HG02798 (cell line): ENCODE measurements around the gene GCGR.

Experiments
- ATAC-seq: cut with Tn5 transposase; IDR thresholded peaks from one replicate; pipeline ENCODE4 v1.9.1; 2021; ENCODE audit warnings: mild to moderate bottlenecking; ENCODE audit not compliant: unreplicated experiment, poor library complexity

The GCGR gene

DNA sequence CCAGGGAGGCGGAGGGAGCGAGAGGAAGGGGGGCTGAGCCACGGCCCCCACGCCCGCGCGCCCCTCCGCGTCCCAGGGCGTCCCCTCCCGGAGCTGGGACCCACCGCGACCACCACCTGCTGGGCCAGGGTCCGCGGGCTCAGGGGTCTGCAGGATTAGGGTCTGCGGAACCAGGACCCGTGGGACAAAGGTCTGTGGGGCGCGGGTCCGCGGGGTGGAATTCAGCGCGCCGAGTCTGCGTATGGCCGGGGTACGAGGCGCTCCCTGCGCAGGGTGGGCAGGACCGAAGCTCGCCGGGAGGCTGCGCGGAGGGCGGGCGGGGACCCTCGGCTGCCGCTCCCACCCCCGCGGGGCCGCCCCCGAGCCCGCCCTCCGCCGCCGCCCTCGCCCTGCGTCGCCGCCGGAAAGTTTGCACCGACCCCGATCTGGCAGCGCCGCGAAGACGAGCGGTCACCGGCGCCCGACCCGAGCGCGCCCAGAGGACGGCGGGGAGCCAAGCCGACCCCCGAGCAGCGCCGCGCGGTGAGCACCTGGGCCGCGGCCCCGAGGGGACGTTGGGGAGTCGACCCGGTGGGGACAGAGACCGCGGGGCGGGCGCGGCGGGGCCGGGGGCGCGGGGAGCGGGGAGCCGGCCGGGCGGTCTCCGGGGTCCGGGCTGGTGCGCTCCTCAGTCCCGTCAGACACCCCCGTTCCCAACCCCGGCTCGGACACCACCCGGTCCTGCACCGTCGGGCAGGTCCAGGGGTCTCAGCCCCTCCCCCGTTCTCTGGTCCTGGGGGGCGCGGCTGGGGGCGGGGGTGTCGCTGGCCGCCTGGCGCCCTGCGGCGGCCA, at the start of gene GCGR:
GCGR (plus strand) TSS at position 423 of the 831 bp plus-strand sequence. CDS start 4,869 bp downstream, outside the sequence.
- ATAC-seq, result no peak

DNA sequence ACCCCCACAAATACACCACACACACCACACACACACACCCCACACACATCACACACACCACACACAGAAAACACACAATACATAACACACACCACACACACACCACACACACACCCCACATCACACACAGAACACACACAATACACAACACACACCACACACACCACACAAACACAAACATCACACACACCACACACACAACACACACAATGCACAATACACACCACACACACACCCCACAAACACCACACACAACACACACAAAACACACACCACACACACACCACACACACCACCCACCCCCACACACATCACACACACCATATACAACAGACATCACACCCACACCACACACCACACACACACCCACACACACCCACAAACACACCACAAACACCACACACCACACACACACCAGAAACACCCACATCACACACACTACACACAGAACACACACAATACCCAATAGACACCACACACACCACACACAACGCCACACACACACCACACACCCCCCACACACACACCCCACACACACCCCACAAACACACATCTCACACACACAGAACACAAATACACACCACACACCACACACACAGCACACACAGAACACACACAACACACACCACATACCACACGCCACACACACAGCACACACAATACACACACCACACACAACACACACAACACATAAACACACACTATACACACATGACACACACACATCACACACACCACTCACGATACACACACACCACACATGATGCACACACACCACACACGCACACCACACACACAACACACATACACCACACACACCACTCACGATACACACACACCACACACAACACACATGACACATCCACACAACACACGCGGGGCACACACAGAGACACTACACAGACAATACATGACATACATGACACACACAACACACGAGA, 11.0 kb upstream of the GCGR start:
- no peak for ATAC-seq

GRCh38 chr17:81794074-81794476, 9.9 kb upstream of the GCGR start:
- no peak for ATAC-seq

DNA sequence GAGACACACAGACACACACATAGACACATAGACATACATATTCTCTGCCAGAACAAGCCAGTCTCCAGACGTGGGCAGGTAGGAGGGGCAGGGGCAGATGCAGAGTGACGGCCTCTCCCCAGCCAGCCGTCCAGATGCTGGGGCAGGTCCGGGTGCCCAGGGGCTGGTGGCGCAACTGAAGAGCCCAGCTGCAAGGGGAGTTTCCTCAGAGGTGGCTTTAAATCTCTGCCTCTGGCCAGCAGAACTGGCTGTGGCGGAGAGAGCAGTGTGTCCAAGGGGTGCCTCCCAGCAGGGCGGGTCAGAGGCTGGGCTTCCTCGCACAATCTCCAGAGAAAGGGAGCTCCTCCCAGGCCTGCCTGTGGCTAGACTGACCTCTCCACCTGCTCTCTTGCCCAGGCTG, 9.4 kb upstream of the GCGR start:
- ATAC-seq, result no peak

DNA sequence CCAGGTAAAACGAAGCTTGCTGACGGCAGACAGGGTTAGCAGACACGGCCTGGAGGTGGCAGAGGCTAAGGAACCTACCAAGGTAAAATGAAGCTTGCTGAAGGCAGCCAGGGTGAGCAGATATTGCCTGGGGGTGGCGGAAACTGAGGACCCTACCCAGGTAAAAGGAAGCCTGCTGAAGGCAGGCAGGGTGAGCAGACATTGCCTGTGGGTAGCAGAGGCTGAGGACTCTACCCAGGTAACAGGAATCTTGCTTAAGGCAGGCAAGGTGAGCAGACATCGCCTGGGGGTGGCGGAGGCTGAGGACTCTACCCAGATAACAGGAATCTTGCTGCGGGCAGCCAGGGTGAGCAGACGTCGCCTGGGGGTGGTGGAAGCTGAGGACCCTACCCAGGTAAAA, 2.6 kb upstream of the GCGR start:
- no peak for ATAC-seq

DNA sequence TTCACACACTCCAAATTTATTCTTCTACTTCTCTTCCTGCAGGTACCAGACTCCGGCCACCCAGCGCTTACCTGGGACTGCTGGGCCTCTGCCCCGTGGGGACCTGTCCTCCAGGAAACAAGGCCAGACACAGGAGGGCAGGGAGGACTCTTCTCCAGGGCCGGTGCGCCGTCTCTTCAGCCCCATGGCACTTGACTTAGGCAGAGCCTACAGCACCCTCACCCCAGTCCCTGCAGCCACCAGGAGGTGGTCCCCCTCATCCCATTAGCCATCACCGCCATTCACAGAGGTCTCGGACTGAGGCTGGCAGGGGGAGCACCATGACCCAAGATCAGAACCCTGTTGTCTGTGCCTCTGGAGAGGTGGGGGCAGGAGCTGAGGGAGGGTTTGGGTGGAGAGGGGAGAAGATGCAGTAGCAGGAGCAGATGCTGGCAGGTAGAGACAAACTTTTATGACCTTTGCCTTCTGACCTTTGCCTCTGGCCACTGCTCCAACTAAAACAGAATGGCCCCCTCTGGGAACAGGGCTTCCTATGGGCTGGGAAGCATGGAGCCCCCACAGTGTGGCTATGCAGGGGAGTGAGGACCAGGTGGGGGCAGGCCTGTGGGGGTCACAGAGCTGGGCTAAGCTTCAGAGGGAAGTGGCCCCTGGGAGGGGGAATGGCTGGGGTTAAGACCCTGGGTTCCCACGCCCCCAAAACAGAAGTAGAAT, 1.7 kb upstream of the GCGR start:
- ATAC-seq, result no peak

- ATAC-seq, result no peak
Measured at GRCh38 chr17:81802856-81803643, 900 bp upstream of the GCGR start.

- ATAC-seq, result no peak
Measured at GRCh38 chr17:81804559-81805399, 829 bp downstream of the GCGR start.

DNA sequence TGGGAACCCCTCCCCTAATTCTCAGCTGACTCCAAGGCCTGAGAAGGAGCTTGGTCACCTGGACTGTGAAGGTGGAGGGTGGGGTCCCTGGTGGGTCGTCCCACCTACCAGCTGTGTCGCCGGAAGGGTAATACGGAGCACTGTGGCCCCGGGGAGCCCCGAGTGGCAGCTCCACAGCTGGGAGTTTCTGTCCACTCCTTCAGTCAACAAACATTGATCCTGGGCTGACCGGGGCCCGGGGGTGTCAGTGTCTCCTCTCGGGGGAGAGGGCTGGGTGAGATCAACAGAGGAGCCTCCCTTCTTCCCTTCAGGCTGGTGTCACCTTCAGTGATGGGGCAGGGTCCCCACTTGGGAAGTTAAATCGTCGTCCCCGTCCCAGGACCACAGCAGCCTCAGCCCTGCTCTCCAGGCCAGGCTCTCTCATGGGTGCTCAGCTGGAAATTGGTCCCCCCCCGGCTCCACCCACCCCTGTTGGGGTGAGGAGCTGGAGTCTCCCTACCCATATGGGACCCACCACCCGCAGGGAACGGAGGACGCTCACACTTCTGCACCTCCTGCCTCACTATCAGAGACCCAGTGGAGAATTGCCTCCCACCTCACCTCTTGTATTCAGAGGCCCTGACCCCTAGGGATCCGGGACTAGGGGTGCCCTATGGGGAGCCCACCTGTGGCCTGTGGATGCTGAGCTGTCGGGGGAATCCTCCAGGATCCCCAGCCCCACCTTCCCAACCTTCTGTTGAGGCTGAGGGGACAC, 1.9 kb downstream of the GCGR start:
- no peak for ATAC-seq

DNA sequence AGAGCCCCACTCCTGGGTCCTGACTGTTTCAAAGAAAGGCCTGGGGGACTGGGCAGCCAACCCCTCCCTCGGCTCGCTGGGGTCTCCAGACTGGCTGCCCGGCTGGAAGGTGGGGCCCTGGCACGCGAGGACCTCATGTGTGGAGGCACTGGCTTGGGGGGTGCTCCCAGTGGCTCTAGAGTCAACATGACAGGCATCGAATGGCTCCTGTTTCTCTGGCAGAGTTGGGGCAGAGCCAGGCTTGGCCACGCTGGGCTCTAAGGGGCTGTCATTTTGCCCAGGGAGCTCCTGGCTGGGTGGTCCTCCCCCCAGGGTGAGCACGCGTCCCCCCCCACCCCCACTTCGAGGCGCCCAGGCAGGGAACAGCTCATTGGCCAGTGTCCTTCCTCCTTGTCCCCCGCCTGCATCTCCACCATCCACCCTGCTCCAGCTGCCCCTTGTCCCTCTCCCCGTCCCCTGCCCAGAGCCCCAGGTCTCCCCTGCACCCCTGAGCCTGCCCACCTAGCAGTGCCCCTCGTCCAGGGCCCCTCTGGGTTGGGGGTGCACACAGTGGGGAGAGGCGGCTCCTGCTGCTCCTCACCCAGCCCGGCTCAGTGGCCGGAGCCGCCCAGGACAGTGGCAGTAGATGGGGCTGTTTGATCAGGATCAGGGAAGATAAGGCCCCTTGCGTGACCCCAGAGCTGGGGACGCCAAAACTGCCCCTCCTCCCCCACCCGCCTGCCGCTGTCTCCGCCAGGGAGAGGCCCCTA, 2.7 kb downstream of the GCGR start:
- no peak for ATAC-seq

- ATAC-seq, result no peak
Measured at GRCh38 chr17:81807210-81807719, 3.3 kb downstream of the GCGR start.

GRCh38 chr17:81807839-81808238, 3.9 kb downstream of the GCGR start:
- no peak for ATAC-seq

DNA sequence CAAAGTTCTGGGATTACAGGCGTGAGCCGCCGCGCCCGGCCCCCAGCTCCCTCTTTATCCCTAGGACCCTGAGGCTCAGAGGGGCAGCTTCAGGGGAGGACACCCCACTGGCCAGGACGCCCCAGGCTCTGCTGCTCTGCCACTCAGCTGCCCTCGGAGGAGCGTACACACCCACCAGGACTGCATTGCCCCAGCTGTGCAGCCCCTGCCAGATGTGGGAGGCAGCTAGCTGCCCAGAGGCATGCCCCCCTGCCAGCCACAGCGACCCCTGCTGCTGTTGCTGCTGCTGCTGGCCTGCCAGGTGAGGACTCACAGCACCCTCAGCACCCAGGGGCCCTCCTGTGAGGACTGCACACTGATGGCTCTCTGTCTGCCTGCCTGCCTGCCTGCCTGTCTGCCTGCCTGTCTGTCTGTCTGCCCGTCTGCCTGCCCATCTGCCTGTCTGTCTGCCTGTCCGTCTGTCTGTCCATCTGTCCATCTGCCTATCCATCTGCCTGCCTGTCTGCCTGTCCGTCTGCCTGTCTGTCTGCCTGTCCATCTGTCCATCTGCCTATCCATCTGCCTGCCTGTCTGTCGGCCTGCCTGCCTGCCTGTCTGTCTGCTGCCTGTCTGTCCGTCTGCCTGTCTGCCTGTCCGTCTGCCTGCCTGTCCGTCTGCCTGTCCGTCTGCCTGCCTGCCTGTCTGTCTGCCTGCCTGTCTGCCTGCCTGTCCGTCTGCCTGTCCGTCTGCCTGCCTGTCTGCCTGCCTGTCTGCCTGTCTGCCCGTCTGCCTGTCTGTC, 5.0 kb downstream of the GCGR start:
- no peak for ATAC-seq

DNA sequence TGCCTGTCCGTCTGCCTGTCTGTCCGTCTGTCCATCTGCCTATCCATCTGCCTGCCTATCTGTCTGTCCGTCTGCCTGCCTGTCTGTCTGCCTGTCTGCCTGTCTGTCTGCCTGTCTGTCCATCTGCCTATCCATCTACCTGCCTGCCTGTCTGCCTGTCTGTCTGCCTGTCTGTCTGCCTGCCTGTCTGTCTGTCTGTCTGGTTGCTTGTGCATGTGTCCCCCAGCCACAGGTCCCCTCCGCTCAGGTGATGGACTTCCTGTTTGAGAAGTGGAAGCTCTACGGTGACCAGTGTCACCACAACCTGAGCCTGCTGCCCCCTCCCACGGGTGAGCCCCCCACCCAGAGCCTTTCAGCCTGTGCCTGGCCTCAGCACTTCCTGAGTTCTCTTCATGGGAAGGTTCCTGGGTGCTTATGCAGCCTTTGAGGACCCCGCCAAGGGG, 5.6 kb downstream of the GCGR start:
- ATAC-seq, result no peak

GRCh38 chr17:81810476-81810875, 6.5 kb downstream of the GCGR start:
- no peak for ATAC-seq

DNA sequence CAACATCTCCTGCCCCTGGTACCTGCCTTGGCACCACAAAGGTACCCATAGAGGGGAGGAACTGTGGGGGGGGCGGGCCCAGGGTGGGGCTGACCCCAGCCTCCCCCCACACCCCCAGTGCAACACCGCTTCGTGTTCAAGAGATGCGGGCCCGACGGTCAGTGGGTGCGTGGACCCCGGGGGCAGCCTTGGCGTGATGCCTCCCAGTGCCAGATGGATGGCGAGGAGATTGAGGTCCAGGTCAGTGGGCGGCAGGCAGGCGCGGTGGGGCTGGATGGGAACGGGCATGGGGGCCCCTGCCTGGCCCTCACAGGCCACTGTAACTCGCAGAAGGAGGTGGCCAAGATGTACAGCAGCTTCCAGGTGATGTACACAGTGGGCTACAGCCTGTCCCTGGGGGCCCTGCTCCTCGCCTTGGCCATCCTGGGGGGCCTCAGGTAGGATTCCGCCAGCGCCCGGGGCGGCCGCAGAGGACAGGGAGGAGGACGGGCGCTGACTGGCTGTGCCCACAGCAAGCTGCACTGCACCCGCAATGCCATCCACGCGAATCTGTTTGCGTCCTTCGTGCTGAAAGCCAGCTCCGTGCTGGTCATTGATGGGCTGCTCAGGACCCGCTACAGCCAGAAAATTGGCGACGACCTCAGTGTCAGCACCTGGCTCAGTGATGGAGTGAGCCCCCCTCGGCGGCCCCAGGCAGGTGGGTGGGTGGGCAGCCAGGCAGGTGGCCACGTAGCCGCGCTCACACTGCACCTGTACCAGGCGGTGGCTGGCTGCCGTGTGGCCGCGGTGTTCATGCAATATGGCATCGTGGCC, 7.1 kb downstream of the GCGR start:
- no peak for ATAC-seq
